K562 (cell line): ENCODE measurements around the gene CDH5.

ENCODE experiments used
- NR2C1 ChIP-seq, 2 experiments: fragments of 450-650 bp; IDR thresholded peaks; 2 replicates each; pipeline ENCODE4 v1.6.1; 2017; ENCODE audit warnings: mild to moderate bottlenecking in 2 of 2, antibody characterized with exemption in 1 of 2, inconsistent platforms in 1 of 2, missing compliant biosample characterization in 1 of 2, missing genetic modification characterization in 1 of 2
- RB1 ChIP-seq: fragments of 450-650 bp; IDR thresholded peaks from 2 replicates; pipeline ENCODE4 v1.6.1; 2017; ENCODE audit warnings: low read depth, mild to moderate bottlenecking
- SMAD4 ChIP-seq: fragments of 250-450 bp; sonication (Bioruptor Pico); conservative IDR thresholded peaks from 2 replicates; pipeline ENCODE4 v1.8.0; 2021; ENCODE audit warnings: inconsistent platforms, mild to moderate bottlenecking, moderate library complexity
- ZNF717 ChIP-seq: fragments of 250-450 bp; sonication (Bioruptor Pico); IDR thresholded peaks from 2 replicates; pipeline ENCODE4 v1.5.0; 2021

GRCh38 chr16:66359811-66360608 lies 6.5 kb upstream of the CDH5 start:
- TF ChIP-seq ZNF717 (CRISPR knock-in tag) = no peak
- TF ChIP-seq NR2C1 (IDR thresholded peaks at IDR 0.05) = no peak
- no peak for TF ChIP-seq NR2C1 (tag; IDR thresholded peaks at IDR 0.05)
- TF ChIP-seq SMAD4 (CRISPR knock-in tag) = no peak
- TF ChIP-seq RB1 = no peak
